Memory B cell (primary cell): ENCODE results near the gene UAP1L1.
"Not testable (repeated sequence)": the region's sequence is repeated elsewhere in the genome, so short reads cannot be mapped to it uniquely, and the experiment has no call there.

ENCODE experiments used
- ATAC-seq: fragments of 150-1000 bp; cut with Tn5 transposase; 2 replicates; pipeline ENCODE4 v1.10.0; 2021; ENCODE audit warnings: low read depth, mild to moderate bottlenecking, moderate library complexity
- DNase-seq, 2 donors: peaks; one replicate each; pipeline ENCODE4 v3.0.0; 2022; ENCODE audit warnings: low spot score in 2 of 2
- H3K27ac Mint-ChIP-seq: one replicate; pipeline ENCODE4 v1.8.0; 2022; ENCODE audit warnings: mild to moderate bottlenecking, moderate library complexity, mixed read lengths
- H3K27me3 Mint-ChIP-seq: one replicate; pipeline ENCODE4 v1.8.0; 2022; ENCODE audit warnings: mixed read lengths
- H3K36me3 Mint-ChIP-seq: one replicate; pipeline ENCODE4 v1.8.0; 2022; ENCODE audit warnings: mild to moderate bottlenecking, mixed read lengths
- H3K4me1 Mint-ChIP-seq: one replicate; pipeline ENCODE4 v1.8.0; 2022; ENCODE audit warnings: mixed read lengths
- H3K4me3 Mint-ChIP-seq: one replicate; pipeline ENCODE4 v1.8.0; 2022; ENCODE audit warnings: mild to moderate bottlenecking, moderate library complexity, mixed read lengths
- H3K9me3 Mint-ChIP-seq: one replicate; pipeline ENCODE4 v1.8.0; 2022; ENCODE audit warnings: mixed read lengths

The UAP1L1 gene

DNA sequence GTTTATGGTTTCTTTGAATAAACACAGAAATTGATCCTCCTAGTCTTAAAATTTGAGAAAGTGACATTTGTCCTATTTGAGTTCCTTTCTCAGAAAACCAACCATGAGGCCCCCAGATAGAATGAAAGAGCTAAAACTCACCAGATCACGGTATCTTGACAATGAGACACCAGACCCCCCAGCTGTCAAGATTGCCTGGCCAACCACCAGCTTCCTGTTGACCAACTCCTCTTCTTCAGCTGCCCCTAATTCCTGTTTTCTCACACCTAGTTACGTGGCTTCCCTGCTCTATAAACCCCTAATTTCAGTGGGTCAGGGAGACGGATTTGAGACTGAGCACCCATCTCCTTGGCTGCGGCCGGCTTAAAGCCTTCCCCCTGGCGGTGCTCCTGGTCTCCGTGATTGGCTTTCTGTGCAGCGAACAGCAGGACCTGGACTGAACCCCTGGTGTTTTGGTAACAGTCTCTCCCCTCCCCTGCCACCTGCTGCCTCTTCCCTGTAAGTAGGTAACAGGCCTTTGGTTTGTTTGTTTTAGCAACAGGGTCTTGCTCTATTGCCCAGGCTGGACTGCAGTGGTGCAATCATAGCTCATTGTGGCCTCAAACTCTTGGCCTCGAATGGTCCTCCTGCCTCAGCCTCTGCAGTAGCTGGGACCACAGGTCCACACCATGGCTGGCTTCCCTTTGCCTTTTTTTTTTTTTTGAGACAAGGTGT, 18.6 kb upstream of the UAP1L1 start:
- Mint-ChIP-seq H3K4me1 (no peaks in the 10 kb centered on the region), H3K9me3 (no peaks in the 10 kb centered on the region), H3K4me3 (no peak overlapping the region), H3K27ac (no peak overlapping the region), H3K27me3 (no peaks in the 10 kb centered on the region), H3K36me3 (no peaks in the 10 kb centered on the region)
- ATAC-seq (no peak), DNase-seq (no peak)

DNA sequence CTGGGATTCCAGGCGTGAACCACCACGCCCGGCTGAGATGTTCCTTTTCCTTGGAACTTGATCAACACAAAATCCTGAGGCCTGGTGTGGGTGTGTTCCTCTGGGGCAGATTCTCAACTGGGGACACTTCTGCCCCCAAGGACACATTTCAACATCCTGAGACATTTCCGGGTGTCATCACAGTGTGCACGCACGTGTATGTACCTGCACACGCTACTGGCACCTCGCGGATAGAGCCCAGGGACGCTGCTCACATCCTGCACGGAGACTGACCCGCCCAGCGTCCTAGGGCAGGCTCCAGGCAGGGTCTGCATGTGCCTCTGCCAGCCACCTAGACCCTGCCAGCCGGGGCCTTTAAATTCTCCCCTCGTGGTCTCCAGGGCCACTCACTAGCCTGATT, 14.9 kb upstream of the UAP1L1 start:
- Mint-ChIP-seq H3K27ac (no peak overlapping the region), H3K27me3 (peaks cover 6% of the 10 kb centered on the region), H3K9me3 (no peaks in the 10 kb centered on the region), H3K4me3 (no peak overlapping the region), H3K4me1 (peaks cover 3% of the 10 kb centered on the region), H3K36me3 (no peaks in the 10 kb centered on the region)
- DNase-seq (no peak), ATAC-seq (no peak)

DNA sequence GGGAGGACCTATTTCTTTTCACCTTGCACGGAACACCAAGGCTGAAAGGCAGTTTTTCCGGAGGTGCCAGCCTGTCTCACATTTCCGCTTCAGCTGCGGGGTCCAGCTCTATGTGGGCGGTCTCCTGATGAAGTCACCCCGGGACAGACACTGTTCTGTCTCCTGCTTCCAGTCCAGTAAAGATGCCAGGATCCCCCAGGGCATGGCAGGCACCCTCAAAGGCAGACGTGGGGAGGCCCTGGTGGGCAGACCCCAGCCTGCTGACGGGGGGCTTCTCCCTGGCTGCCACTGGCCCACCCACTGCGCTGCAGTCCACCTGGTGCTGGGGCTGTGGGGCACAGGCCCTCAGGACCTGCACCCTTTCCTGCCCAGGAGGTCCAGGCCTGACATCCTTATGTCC, 14.5 kb upstream of the UAP1L1 start:
- H3K36me3 Mint-ChIP-seq, H3K27me3 Mint-ChIP-seq, H3K27ac Mint-ChIP-seq: not testable (repeated sequence)

DNA sequence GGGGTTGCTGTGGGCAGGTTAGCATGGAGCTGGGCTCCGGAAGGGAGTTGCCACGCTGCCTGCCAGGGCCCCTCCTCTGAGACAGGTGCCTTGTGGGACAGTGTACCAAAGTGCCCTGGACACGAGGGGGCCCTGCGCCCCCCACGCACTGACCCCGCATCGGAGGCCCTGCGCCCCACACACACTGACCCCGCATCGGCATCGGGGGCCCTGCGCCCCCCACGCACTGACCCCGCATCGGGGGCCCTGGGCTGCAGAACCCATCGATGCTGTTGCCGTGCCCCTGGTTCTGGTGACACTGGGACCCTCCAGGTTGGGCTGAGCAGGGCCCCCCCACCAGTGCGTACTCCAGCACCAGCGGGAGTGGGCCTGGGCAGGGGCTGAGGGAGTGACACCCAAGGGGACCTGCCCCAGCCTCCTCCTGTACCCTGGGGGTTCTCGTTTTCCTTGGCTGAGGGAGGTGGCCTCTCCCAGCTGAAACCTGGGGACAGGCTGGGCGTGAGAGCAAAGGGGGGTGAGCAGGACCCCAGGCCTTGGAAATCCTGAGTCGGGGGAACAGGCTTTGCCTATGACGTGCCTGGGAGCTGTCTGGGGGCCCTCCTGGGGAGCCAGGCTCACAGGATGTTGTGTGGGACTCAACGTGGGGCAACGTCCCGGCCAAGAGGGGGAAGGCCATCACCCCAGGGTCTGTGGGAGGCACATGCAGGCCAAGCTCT, 13.8 kb upstream of the UAP1L1 start:
- DNase-seq (no peak), ATAC-seq (no peak)
- H3K4me1 Mint-ChIP-seq, result peaks cover 10% of the 10 kb centered on the region
- no peaks in the 10 kb centered on the region for H3K9me3 Mint-ChIP-seq
- no peak overlapping the region for H3K27ac Mint-ChIP-seq
- H3K27me3 Mint-ChIP-seq, result peaks cover 6% of the 10 kb centered on the region
- H3K4me3 Mint-ChIP-seq, result no peak overlapping the region
- H3K36me3 Mint-ChIP-seq, result no peaks in the 10 kb centered on the region

More for the DNA sequence above, 14.5 kb upstream of the UAP1L1 start:
- not testable (repeated sequence) for H3K9me3 Mint-ChIP-seq, H3K4me3 Mint-ChIP-seq, ATAC-seq, DNase-seq, H3K4me1 Mint-ChIP-seq

DNA sequence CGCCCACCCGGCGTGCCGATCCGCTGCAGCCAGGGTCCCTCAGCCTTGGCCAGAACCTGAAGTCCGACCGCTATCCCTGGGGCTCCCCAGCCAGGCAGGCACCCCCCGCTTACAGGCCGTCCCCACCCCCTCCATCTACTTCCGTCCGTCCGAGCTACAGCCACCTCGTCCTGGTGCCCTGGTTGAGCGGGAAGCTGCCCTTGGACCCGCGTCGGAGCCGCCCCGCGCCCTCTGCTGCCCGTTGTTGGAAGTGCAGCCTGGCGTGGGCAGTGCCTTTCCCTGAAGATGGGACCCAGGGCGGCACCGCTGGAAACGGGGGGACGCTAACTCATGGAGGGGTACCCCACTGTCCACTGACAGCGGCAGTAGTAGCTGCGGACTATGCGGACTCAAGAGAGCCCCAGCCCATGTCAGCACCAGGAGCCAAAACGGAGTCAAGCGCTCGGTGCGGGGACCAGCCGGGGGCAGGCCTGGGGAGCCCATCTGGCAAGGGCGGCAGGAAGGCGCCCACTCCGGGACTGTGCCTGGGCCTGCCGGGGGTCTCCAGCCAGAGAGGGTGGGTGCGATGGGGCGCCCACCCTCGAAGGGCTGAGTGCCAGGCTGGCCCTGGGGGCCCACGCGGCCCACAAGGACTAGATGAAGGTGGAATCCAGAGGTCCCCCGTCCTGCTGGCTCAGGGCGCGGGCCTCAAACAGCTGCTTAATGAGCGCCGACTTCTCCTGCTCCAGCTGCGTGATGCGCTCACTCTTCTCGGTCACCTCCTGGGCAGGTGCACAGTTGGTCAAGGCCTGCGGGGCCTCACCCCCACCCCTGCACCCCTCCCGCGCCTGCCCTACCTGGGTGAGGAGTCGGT, 13.1 kb upstream of the UAP1L1 start:
- no peaks in the 10 kb centered on the region for H3K9me3 Mint-ChIP-seq
- H3K4me1 Mint-ChIP-seq, result peaks cover 10% of the 10 kb centered on the region
- H3K27ac Mint-ChIP-seq, result no peak overlapping the region
- ATAC-seq, result peak; percentile 18
- H3K4me3 Mint-ChIP-seq, result no peak overlapping the region
- H3K27me3 Mint-ChIP-seq, result peaks cover 6% of the 10 kb centered on the region
- H3K36me3 Mint-ChIP-seq, result no peaks in the 10 kb centered on the region
- peak; percentile 59 to 71 for DNase-seq

DNA sequence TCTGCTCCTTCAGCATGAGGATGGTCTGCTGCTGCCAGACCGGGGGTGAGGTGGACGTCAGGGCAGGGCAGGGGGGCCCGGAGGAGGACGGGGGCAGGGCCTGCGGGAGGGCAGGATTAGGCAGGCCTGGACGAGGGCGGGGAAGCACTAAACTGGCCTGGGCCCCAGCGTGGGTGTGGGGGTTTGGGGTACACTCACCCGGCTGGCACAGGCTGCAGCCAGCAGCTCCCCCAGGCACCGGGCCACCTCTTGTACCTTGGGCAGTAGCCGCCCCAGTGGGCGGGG, 12.5 kb upstream of the UAP1L1 start:
- peaks cover 6% of the 10 kb centered on the region for H3K27me3 Mint-ChIP-seq
- no peak overlapping the region for H3K27ac Mint-ChIP-seq
- DNase-seq, result no peak
- ATAC-seq, result no peak
- H3K4me1 Mint-ChIP-seq, result peaks cover 10% of the 10 kb centered on the region
- no peak overlapping the region for H3K4me3 Mint-ChIP-seq
- H3K9me3 Mint-ChIP-seq, result no peaks in the 10 kb centered on the region
- H3K36me3 Mint-ChIP-seq, result no peaks in the 10 kb centered on the region

DNA sequence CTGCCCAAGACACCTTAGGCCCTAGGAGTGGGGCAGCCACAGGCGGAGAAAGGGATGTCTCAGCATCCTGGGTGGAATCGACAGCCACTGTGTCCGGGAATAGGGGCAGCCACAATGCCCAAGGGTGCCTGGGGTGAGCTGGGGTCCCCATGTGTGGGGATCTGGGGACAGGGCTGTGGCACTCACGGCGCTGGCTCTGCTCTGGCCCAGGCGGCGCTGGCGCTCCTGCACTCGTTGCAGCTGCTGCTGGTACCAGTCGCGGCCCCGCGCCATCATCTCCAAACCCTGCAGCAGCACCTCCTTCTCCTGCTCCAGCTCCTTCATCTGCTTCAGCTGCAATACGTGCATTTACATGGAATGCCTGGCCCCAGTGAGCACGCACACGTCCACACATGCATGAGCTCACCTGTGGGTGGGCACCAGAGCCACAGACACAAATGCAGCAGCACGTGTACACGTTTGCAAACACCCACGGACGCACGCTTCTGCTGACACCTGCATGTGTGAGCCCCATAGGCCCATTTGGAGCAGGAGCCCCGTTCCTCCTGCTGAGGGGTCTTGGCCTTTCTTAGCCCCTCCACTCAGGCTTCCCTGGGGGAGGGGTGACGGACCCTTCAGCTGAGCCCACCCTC, 11.9 kb upstream of the UAP1L1 start:
- Mint-ChIP-seq H3K4me1 (peaks cover 10% of the 10 kb centered on the region), H3K4me3 (no peak overlapping the region), H3K27me3 (peaks cover 6% of the 10 kb centered on the region), H3K36me3 (no peaks in the 10 kb centered on the region), H3K9me3 (no peaks in the 10 kb centered on the region), H3K27ac (no peak overlapping the region)
- DNase-seq, result no peak
- no peak for ATAC-seq

DNA sequence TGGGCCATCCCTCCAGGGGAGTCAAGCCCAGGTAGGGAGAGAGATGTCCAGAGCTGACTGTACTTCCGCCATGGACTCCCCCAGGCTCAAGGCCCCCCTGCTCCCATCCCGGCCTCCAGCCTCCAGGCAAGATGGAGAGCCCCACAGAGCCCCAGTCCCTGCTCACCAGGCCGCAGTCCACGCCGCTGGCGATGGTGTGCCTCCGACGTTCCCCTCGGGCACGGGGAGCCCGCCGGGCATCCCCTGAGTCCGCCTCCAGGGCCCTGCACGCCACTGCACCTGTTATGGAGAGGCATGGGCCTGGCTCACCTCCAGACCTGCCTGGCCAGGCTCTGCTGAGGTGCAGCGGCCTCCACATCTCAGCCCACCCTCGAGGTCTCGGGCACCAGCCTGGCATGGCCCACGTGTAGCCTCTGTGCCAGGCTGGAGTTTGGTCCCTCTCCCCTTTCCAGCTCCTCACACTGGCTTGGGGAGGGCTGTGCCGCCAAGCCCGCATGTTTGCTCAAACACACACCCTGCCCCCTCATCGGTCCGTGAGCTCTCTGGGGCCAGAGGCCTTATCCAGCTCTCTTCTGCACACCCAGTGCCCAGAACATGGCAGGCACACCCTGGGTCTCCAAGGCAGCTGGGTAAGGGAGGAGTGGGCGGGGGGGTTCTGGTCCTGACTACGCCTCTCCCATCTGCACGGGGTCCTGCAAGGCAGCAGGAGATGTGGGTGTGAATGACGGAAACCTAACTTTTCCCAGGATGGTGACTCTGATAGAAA, 11.0 kb upstream of the UAP1L1 start:
- H3K27ac Mint-ChIP-seq, result no peak overlapping the region
- H3K4me1 Mint-ChIP-seq, result peaks cover 14% of the 10 kb centered on the region
- ATAC-seq (no peak), DNase-seq (no peak)
- H3K4me3 Mint-ChIP-seq, result no peak overlapping the region
- H3K27me3 Mint-ChIP-seq, result peaks cover 6% of the 10 kb centered on the region
- H3K36me3 Mint-ChIP-seq, result no peaks in the 10 kb centered on the region
- H3K9me3 Mint-ChIP-seq, result no peaks in the 10 kb centered on the region

DNA sequence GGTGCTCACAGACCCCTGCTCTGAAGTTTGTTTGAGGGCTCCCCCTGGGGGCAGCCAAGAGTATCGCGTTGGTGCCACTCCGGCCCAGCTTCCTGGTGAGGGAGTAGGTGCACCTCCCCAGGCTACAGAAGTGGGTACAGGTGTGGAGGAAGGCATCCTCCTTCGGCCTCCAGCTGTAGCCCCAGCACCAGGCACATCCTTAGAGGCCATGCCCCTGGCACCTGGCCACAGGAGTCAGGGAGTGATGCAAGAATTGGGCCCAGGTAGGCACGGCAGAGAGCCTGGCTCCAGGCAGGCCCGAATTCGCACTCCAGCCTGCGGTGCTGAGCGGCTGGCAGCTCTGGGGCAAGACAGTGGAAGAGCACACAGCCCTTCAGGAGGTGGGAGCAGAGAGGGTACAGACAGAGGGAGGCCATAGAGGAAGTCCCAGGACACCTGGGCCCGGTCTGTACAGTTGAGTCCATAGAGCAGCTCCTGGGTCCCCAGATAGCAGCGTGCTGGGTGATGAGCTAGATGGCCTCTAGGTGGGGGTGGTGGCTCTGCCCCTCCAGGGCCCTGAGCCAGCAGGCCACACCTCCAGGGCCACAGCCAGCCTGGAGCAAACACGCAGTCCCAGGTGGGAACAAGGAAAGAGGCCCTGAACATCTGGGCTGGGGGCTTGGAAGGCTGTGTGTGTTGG, 9.3 kb upstream of the UAP1L1 start:
- Mint-ChIP-seq H3K4me3 (peak overlapping the region; percentile 58), H3K27me3 (peaks cover 6% of the 10 kb centered on the region), H3K27ac (peak overlapping the region; percentile 77), H3K9me3 (no peaks in the 10 kb centered on the region), H3K36me3 (no peaks in the 10 kb centered on the region), H3K4me1 (peaks cover 14% of the 10 kb centered on the region)
- ATAC-seq (peak; percentile 67), DNase-seq (peak; percentile 90 to 91)

DNA sequence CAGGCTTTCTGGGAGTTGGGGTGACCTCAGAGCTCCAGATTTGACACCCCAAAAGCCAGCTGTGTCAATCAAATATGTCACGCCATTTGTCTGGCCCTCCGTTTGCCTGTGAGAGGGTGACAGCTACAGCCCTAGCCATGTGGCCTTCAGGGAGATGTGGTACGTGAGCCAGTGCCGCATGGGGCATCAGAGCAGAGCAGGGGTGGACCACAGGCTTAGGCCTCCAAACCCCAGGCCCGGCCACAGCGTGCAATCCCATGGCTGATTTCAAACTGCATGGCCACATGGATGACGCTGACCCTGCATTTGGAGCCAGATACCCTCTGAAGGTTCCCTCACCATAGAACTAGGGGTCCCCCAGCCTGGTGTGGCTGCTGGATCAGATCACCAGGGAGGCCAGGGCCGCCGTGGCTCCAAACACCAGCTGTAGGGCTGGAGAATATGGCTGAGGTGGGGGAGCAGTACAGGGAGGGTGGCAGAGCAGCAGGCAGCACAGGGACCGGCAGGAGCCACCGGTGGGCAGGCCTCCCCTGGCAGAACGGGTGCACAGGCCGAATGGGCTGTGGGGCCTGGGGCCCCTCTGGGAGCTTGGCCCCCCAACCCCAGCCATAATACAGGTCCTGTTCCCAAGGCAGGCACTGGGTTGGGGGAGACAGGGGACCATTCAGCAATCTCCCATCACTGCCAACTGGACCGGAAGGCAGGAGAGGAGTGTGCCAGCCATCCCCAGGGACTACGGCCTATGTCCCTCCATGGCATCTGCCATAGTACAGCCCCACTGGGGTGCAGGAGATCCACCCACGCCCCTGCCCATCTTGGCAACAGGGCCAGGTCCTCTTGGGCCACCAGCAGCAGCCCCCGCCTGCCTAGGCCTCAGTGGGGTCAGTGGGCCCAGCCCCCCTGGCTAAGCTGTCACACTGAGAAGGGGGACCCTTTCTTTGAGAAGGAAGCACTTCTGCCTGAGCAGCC, 8.5 kb upstream of the UAP1L1 start:
- H3K4me3 Mint-ChIP-seq, result peak overlapping the region; percentile 52
- no peak overlapping the region for H3K27ac Mint-ChIP-seq
- DNase-seq (no peak), ATAC-seq (no peak)
- peaks cover 14% of the 10 kb centered on the region for H3K4me1 Mint-ChIP-seq
- H3K27me3 Mint-ChIP-seq, result peaks cover 6% of the 10 kb centered on the region
- H3K36me3 Mint-ChIP-seq, result no peaks in the 10 kb centered on the region
- H3K9me3 Mint-ChIP-seq, result no peaks in the 10 kb centered on the region

DNA sequence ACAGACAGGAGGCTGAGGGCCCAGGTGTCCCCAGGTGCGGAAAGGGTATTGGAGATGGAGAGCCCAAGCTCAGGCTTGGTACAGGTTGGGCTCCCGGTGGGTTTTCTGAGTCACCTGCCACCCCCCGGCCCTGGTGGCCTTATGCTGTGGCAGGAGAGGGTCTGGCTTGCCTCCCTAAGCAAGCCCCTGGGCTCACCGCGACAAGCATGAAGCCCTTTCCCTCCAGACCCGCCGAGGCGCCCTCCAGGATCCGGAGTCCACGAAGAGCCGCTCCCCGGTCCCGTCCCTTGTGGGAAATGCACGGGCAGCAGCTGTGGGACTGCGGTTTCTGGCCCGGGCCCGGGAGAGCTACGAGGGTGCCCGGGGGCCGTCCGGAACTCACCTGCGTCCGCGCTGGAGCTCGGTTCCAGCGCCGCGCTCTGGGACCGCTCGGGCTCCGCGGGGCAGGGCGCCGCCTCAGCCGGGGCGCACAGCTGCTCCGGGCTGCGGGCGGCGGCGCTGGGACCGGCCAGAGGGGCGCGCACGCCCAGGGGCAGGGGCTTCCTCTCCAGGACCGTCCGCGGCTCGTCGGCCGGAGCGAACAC, 7.7 kb upstream of the UAP1L1 start:
- Mint-ChIP-seq H3K9me3 (no peaks in the 10 kb centered on the region), H3K4me3 (peak overlapping the region; percentile 52), H3K36me3 (no peaks in the 10 kb centered on the region), H3K27me3 (peaks cover 3% of the 10 kb centered on the region), H3K4me1 (peaks cover 13% of the 10 kb centered on the region), H3K27ac (no peak overlapping the region)
- ATAC-seq (no peak), DNase-seq (no peak)
